ENCODE results near the gene ALG2. TPM values are rescaled to one million over a fixed set of nuclear protein-coding genes. Genes with fewer than 3 reads are reported as not detected.

Gene ALG2
- total RNA-seq, 1 experiment from 2014 or later, result 39.8 TPM

GRCh38 chr9:99192786-99193465 lies 28.8 kb downstream of the ALG2 start:
- intact Hi-C loops (cut with micrococcal nuclease; ENCODE audit: unreplicated experiment), result no loop called here
- POLR2A ChIA-PET, result no interaction called here
- Mint-ChIP-seq H3K4me1 (ENCODE audit: low read depth, unreplicated experiment) (no peaks in the 10 kb centered on the region), H3K36me3 (ENCODE audit: insufficient read depth, unreplicated experiment) (no peaks in the 10 kb centered on the region), H3K9me3 (ENCODE audit: unreplicated experiment) (no peaks in the 10 kb centered on the region), H3K27me3 (ENCODE audit: insufficient read depth, unreplicated experiment) (peaks cover 22% of the 10 kb centered on the region), H3K4me3 (ENCODE audit: unreplicated experiment) (no peak overlapping the region), H3K27ac (ENCODE audit: unreplicated experiment) (no peak overlapping the region)
- Histone ChIP-seq H3K4me3 (ENCODE audit: low read depth, low read length) (no peak overlapping the region), H3K4me1 (no peaks in the 10 kb centered on the region), H3K9me3 (no peaks in the 10 kb centered on the region), H3K27me3 (replicated peaks; ENCODE audit: control insufficient read depth, insufficient read depth, low read length) (no peaks in the 10 kb centered on the region), H3K36me3 (ENCODE audit: control insufficient read depth, insufficient read depth, low read length) (no peaks in the 10 kb centered on the region)
- BruUV-seq (replicated peaks), result no TSS peak
- CTCF ChIA-PET, result interaction anchor here (0.6 kb wide), 1 partner anchor 48 kb away, joined by 4 read pairs; no protein-coding TSS in a partner anchor
- peak in 1 of 2 experiments; percentile 7 for TF ChIP-seq CTCF (IDR thresholded peaks at IDR 0.05; ENCODE audit: insufficient read depth in 1 of 2, low read depth in 1 of 2, low read length in 1 of 2, severe bottlenecking in 1 of 2, unreplicated experiment in 1 of 2)
- no peak for DNase-seq

- intact Hi-C loops (cut with micrococcal nuclease; ENCODE audit: unreplicated experiment), result no loop called here
- no peaks in the 10 kb centered on the region for H3K36me3 ChIP-seq (ENCODE audit: control insufficient read depth, insufficient read depth, low read length)
- BruUV-seq (replicated peaks), result no TSS peak
- no peaks in the 10 kb centered on the region for H3K9me3 Mint-ChIP-seq (ENCODE audit: unreplicated experiment)
- DNase-seq, result no peak
- H3K36me3 Mint-ChIP-seq (ENCODE audit: insufficient read depth, unreplicated experiment), result no peaks in the 10 kb centered on the region
- H3K27me3 Mint-ChIP-seq (ENCODE audit: insufficient read depth, unreplicated experiment), result peaks cover 24% of the 10 kb centered on the region
- H3K4me3 Mint-ChIP-seq (ENCODE audit: unreplicated experiment), result no peak overlapping the region
- H3K27me3 ChIP-seq (replicated peaks; ENCODE audit: control insufficient read depth, insufficient read depth, low read length), result no peaks in the 10 kb centered on the region
- H3K4me3 ChIP-seq (ENCODE audit: low read depth, low read length), result no peak overlapping the region
- ChIA-PET POLR2A (no interaction called here), CTCF (interaction anchor here (0.6 kb wide), 1 partner anchor 1258 kb away, joined by 3 read pairs; no protein-coding TSS in a partner anchor)
- no peaks in the 10 kb centered on the region for H3K4me1 ChIP-seq
- H3K9me3 ChIP-seq, result no peaks in the 10 kb centered on the region
- H3K4me1 Mint-ChIP-seq (ENCODE audit: low read depth, unreplicated experiment), result no peaks in the 10 kb centered on the region
- no peak overlapping the region for H3K27ac Mint-ChIP-seq (ENCODE audit: unreplicated experiment)
- TF ChIP-seq CTCF (IDR thresholded peaks at IDR 0.05; ENCODE audit: insufficient read depth in 1 of 2, low read depth in 1 of 2, low read length in 1 of 2, severe bottlenecking in 1 of 2, unreplicated experiment in 1 of 2), result no peak
Measured at GRCh38 chr9:99190597-99191283, 31.0 kb downstream of the ALG2 start.

- Mint-ChIP-seq H3K4me3 (ENCODE audit: unreplicated experiment) (no peak overlapping the region), H3K27ac (ENCODE audit: unreplicated experiment) (no peak overlapping the region), H3K36me3 (ENCODE audit: insufficient read depth, unreplicated experiment) (no peaks in the 10 kb centered on the region), H3K27me3 (ENCODE audit: insufficient read depth, unreplicated experiment) (peaks cover 23% of the 10 kb centered on the region), H3K9me3 (ENCODE audit: unreplicated experiment) (no peaks in the 10 kb centered on the region), H3K4me1 (ENCODE audit: low read depth, unreplicated experiment) (no peaks in the 10 kb centered on the region)
- intact Hi-C loops (cut with micrococcal nuclease; ENCODE audit: unreplicated experiment), result loop anchor here (10.0 kb wide), 1 partner anchor 1405 kb away; no protein-coding TSS in a partner anchor
- no peak overlapping the region for H3K4me3 ChIP-seq (ENCODE audit: low read depth, low read length)
- no TSS peak for BruUV-seq (replicated peaks)
- no peaks in the 10 kb centered on the region for H3K36me3 ChIP-seq (ENCODE audit: control insufficient read depth, insufficient read depth, low read length)
- no peak for TF ChIP-seq CTCF (IDR thresholded peaks at IDR 0.05; ENCODE audit: insufficient read depth in 1 of 2, low read depth in 1 of 2, low read length in 1 of 2, severe bottlenecking in 1 of 2, unreplicated experiment in 1 of 2)
- ChIA-PET CTCF (no interaction called here), POLR2A (no interaction called here)
- no peaks in the 10 kb centered on the region for H3K4me1 ChIP-seq
- H3K9me3 ChIP-seq, result no peaks in the 10 kb centered on the region
- no peaks in the 10 kb centered on the region for H3K27me3 ChIP-seq (replicated peaks; ENCODE audit: control insufficient read depth, insufficient read depth, low read length)
- DNase-seq, result no peak
Measured at GRCh38 chr9:99189887-99190596, 31.7 kb downstream of the ALG2 start.
